GM10248 (cell line): ENCODE measurements around the gene CRYGN.

Experiments
- CTCF ChIA-PET: fragments of 300-600 bp; sonication (Branson Sonifier 250); formaldehyde crosslinking; extraction: SDS; loops from one replicate; lab custom pipeline; 2021; ENCODE audit warnings: antibody characterized with exemption; lab: Yijun Ruan, JAX
- POLR2A ChIA-PET: fragments of 350-650 bp; sonication (Branson Sonifier 250); formaldehyde crosslinking; extraction: SDS; loops from one replicate; lab custom pipeline; 2020; ENCODE audit warnings: antibody characterized with exemption; lab: Yijun Ruan, JAX
- DNase-seq: peaks from one replicate; pipeline ENCODE4 v3.0.0; 2012; ENCODE audit errors: extremely low spot score
- CTCF ChIP-seq: IDR thresholded peaks from 2 replicates; pipeline ENCODE4 v1.5.1; 2012; ENCODE audit warnings: mild to moderate bottlenecking, low read depth; ENCODE audit errors: extremely low read depth, missing control alignments, control extremely low read depth

The CRYGN gene

GRCh38 chr7:151400626-151401315 is 39.2 kb downstream of the CRYGN start:
- peak; percentile 56 for DNase-seq
- POLR2A ChIA-PET, result no interaction called here

GRCh38 chr7:151399906-151400305 is 40.0 kb downstream of the CRYGN start:
- no peak for TF ChIP-seq CTCF
- CTCF ChIA-PET, result interaction anchor here (1.4 kb wide), 1 partner anchor 49 kb away, joined by 4 read pairs; no protein-coding TSS in a partner anchor
- POLR2A ChIA-PET, result no interaction called here
- no peak for DNase-seq

More at GRCh38 chr7:151400626-151401315, 39.2 kb downstream of the CRYGN start:
- no peak for TF ChIP-seq CTCF
- CTCF ChIA-PET, result interaction anchor here (1.1 to 1.4 kb wide), 2 partner anchors 11 to 48 kb away, joined by 3 to 4 read pairs; no protein-coding TSS in a partner anchor

- no peak for TF ChIP-seq CTCF
- ChIA-PET CTCF (interaction anchor here (0.9 kb wide), 1 partner anchor 49 kb away, joined by 3 read pairs; no protein-coding TSS in a partner anchor), POLR2A (interaction anchor here (0.5 kb wide), 1 partner anchor 118 kb away, joined by 7 read pairs; no protein-coding TSS in a partner anchor)
- no peak for DNase-seq
These were observed 40.7 kb downstream of the CRYGN start for GRCh38 chr7:151399305-151399601.

GRCh38 chr7:151398446-151399304 is 41.3 kb downstream of the CRYGN start:
- no peak for TF ChIP-seq CTCF
- POLR2A ChIA-PET, result interaction anchor here (0.5 kb wide), 1 partner anchor 119 kb away, joined by 7 read pairs; no protein-coding TSS in a partner anchor

GRCh38 chr7:151397026-151397425 is 42.9 kb downstream of the CRYGN start:
- POLR2A ChIA-PET, result no interaction called here
- CTCF ChIA-PET, result interaction anchor here (1.3 kb wide), 1 partner anchor 30 kb away, joined by 3 read pairs; no protein-coding TSS in a partner anchor
- no peak for DNase-seq
- TF ChIP-seq CTCF, result no peak

More at GRCh38 chr7:151398446-151399304, 41.3 kb downstream of the CRYGN start:
- CTCF ChIA-PET, result interaction anchor here (0.7 to 0.9 kb wide), 2 partner anchors 49 to 1561 kb away, joined by 3 read pairs; partner anchors contain the start of gene ZNF862
- no peak for DNase-seq

GRCh38 chr7:151396328-151396970 is 43.5 kb downstream of the CRYGN start:
- CTCF ChIA-PET, result interaction anchor here (1.3 kb wide), 1 partner anchor 30 kb away, joined by 3 read pairs; no protein-coding TSS in a partner anchor
- no peak for TF ChIP-seq CTCF
- no peak for DNase-seq

More at GRCh38 chr7:151396328-151396970, 43.5 kb downstream of the CRYGN start:
- POLR2A ChIA-PET, result no interaction called here
